PC-3 (cell line): ENCODE results near the gene RINT1. TPM values are rescaled to one million over a fixed set of nuclear protein-coding genes. Genes with fewer than 3 reads are reported as not detected.
"Not testable (repeated sequence)": the region's sequence is repeated elsewhere in the genome, so short reads cannot be mapped to it uniquely, and the experiment has no call there.

Experiments
- ATAC-seq: fragments of 200-7000 bp; cut with Tn5 transposase; 2 replicates; pipeline ENCODE4 v1.9.1; 2020; ENCODE audit warnings: mild to moderate bottlenecking, moderate library complexity
- BruUV-seq: library from RNA; stranded (reverse); fragments of 400-500 nt; replicated peaks from 2 replicates; lab custom pipeline; 2021; lab: Mats Ljungman, UMichigan
- CTCF ChIA-PET: fragments of 300-600 bp; sonication (Branson Sonifier 250); formaldehyde crosslinking; loops from one replicate; lab custom pipeline; 2022; ENCODE audit warnings: antibody characterized with exemption; lab: Charles Lee
- POLR2A ChIA-PET: fragments of 300-600 bp; sonication (Branson Sonifier 250); formaldehyde crosslinking; loops from one replicate; lab custom pipeline; 2022; ENCODE audit warnings: antibody characterized with exemption; ENCODE audit not compliant: unreplicated experiment; lab: Charles Lee
- DNase-seq: peaks from one replicate; pipeline ENCODE4 v3.0.0-alpha.2; 2015
- H2AFZ ChIP-seq: fragments of 300-600 bp; sonication (generic); 2 replicates; pipeline ENCODE4 v1.6.0; 2016; ENCODE audit warnings: antibody characterized with exemption, low read length
- H3F3A ChIP-seq: fragments of 300-600 bp; sonication (generic); one replicate; pipeline ENCODE4 v1.6.0; 2017; ENCODE audit warnings: antibody characterized with exemption, low read length, control low read depth, mild to moderate bottlenecking; ENCODE audit not compliant: unreplicated experiment
- H3K27ac ChIP-seq: fragments of 300-600 bp; sonication (generic); 2 replicates; pipeline ENCODE4 v1.5.1; 2016; ENCODE audit warnings: mild to moderate bottlenecking, low read length
- H3K27me3 ChIP-seq: fragments of 300-600 bp; sonication (generic); 2 replicates; pipeline ENCODE4 v1.6.1; 2016; ENCODE audit warnings: low read length, mixed read lengths
- H3K36me3 ChIP-seq: fragments of 300-600 bp; sonication (generic); 2 replicates; pipeline ENCODE4 v1.6.1; 2016; ENCODE audit warnings: low read depth, mixed run types, low read length, mixed read lengths
- H3K4me1 ChIP-seq: fragments of 300-600 bp; sonication (generic); 2 replicates; pipeline ENCODE4 v1.5.1; 2016; ENCODE audit warnings: low read length; ENCODE audit not compliant: insufficient read depth
- H3K4me2 ChIP-seq: fragments of 300-600 bp; sonication (generic); 2 replicates; pipeline ENCODE4 v1.6.0; 2016; ENCODE audit warnings: low read length
- H3K4me3 ChIP-seq: fragments of 300-600 bp; sonication (generic); 2 replicates; pipeline ENCODE4 v1.5.1; 2016; ENCODE audit warnings: mild to moderate bottlenecking, low read length, mixed read lengths
- H3K79me2 ChIP-seq: fragments of 300-600 bp; sonication (generic); 2 replicates; pipeline ENCODE4 v1.6.1; 2017; ENCODE audit warnings: low read length, mixed read lengths
- H3K9ac ChIP-seq: fragments of 300-600 bp; sonication (generic); 2 replicates; pipeline ENCODE4 v1.6.0; 2016; ENCODE audit warnings: mild to moderate bottlenecking, low read length
- H3K9me2 ChIP-seq: fragments of 300-600 bp; sonication (generic); replicated peaks from 2 replicates; pipeline ENCODE4 v1.6.1; 2016; ENCODE audit warnings: mixed run types, low read length, mixed read lengths
- H3K9me3 ChIP-seq: fragments of 300-600 bp; sonication (generic); 2 replicates; pipeline ENCODE4 v1.6.1; 2016; ENCODE audit warnings: low read length, mixed read lengths
- H4K20me1 ChIP-seq: fragments of 300-600 bp; sonication (generic); 2 replicates; pipeline ENCODE4 v1.6.1; 2016; ENCODE audit warnings: low read length, mixed read lengths
- CTCF ChIP-seq: fragments of 300-600 bp; sonication (generic); conservative IDR thresholded peaks from 2 replicates; pipeline ENCODE4 v1.5.1; 2017; ENCODE audit warnings: antibody characterized with exemption, low read depth, mild to moderate bottlenecking, low read length
- EZH2 ChIP-seq: fragments of 300-600 bp; sonication (generic); IDR thresholded peaks from one replicate; pipeline ENCODE4 v1.6.1; 2017; ENCODE audit warnings: antibody characterized with exemption, mild to moderate bottlenecking, low read length; ENCODE audit not compliant: unreplicated experiment
- EZH2phosphoT487 ChIP-seq: fragments of 300-600 bp; sonication (generic); IDR thresholded peaks from 2 replicates; pipeline ENCODE4 v1.6.1; 2018; ENCODE audit warnings: mild to moderate bottlenecking, antibody characterized with exemption, low read length, borderline replicate concordance
- intact Hi-C: fragments of 100-400 bp; cut with micrococcal nuclease; formaldehyde crosslinking; loops from 2 replicates; pipeline ENCODE4 v1.9.0; 2023
- total RNA-seq: library from RNA; depleted of rRNA; stranded (reverse); fragments of >200 nt; gene quantifications from 2 replicates; pipeline ENCODE4 v1.2.3, GENCODE V29; 2014

The RINT1 gene
- total RNA-seq, 1 experiment from 2014 or later, result 20.8 TPM

GRCh38 chr7:105512415-105512814 is 19.6 kb upstream of the RINT1 start:
- no TSS peak for BruUV-seq
- CTCF ChIA-PET, result no interaction called here

GRCh38 chr7:105512926-105513526 is 19.0 kb upstream of the RINT1 start:
- peaks cover 76% of the 10 kb centered on the region for H3K79me2 ChIP-seq
- H3K9me2 ChIP-seq, result no peaks in the 10 kb centered on the region
- H3K4me1 ChIP-seq, result peaks cover 9% of the 10 kb centered on the region
- no peak overlapping the region for H3K9ac ChIP-seq
- no peak overlapping the region for H3K4me3 ChIP-seq
- no peak for DNase-seq
- H3K4me2 ChIP-seq, result no peak overlapping the region
- ChIA-PET POLR2A (no interaction called here), CTCF (no interaction called here)
- ATAC-seq, result no peak
- peaks cover 31% of the 10 kb centered on the region for H4K20me1 ChIP-seq
- intact Hi-C loops, result no loop called here
- no peaks in the 10 kb centered on the region for H3K9me3 ChIP-seq
- H3K36me3 ChIP-seq, result peaks cover 21% of the 10 kb centered on the region
- BruUV-seq, result no TSS peak
- H3F3A ChIP-seq, result peaks cover 9% of the 10 kb centered on the region
- TF ChIP-seq EZH2, result no peak
- H3K27me3 ChIP-seq, result no peaks in the 10 kb centered on the region
- H3K27ac ChIP-seq, result no peak overlapping the region
- no peak overlapping the region for H2AFZ ChIP-seq

More at GRCh38 chr7:105512415-105512814, 19.6 kb upstream of the RINT1 start:
- Histone ChIP-seq H3K9me2 (no peaks in the 10 kb centered on the region), H3F3A (peaks cover 9% of the 10 kb centered on the region), H3K27me3 (no peaks in the 10 kb centered on the region), H3K4me2 (no peak overlapping the region), H3K4me3 (no peak overlapping the region), H3K4me1 (peaks cover 9% of the 10 kb centered on the region), H4K20me1 (peaks cover 26% of the 10 kb centered on the region), H3K9me3 (no peaks in the 10 kb centered on the region), H3K27ac (no peak overlapping the region), H3K9ac (no peak overlapping the region), H2AFZ (no peak overlapping the region), H3K36me3 (peaks cover 19% of the 10 kb centered on the region), H3K79me2 (peaks cover 70% of the 10 kb centered on the region)
- ATAC-seq (no peak), DNase-seq (no peak)
- intact Hi-C loops, result no loop called here
- POLR2A ChIA-PET, result no interaction called here
- TF ChIP-seq CTCF (no peak), EZH2 (no peak), EZH2phosphoT487 (no peak)

GRCh38 chr7:105515610-105516009 is 16.4 kb upstream of the RINT1 start:
- Histone ChIP-seq H4K20me1 (peaks cover 33% of the 10 kb centered on the region), H3K79me2 (peaks cover 83% of the 10 kb centered on the region), H3K36me3 (peaks cover 25% of the 10 kb centered on the region), H3K4me1 (peaks cover 18% of the 10 kb centered on the region)
- H3K4me3 ChIP-seq, BruUV-seq, ATAC-seq, H3F3A ChIP-seq, H3K9me3 ChIP-seq, H3K9ac ChIP-seq, intact Hi-C loops, H3K9me2 ChIP-seq, CTCF ChIA-PET, H3K27me3 ChIP-seq, POLR2A ChIA-PET, H2AFZ ChIP-seq, H3K27ac ChIP-seq, H3K4me2 ChIP-seq, DNase-seq: not testable (repeated sequence)
